ENCODE data around the gene ZCCHC24.

- TF ChIP-seq CTCF (IDR thresholded peaks at IDR 0.05) (no peak), POLR2A (IDR thresholded peaks at IDR 0.05) (no peak)
These were observed 14.5 kb downstream of the ZCCHC24 start for GRCh38 chr10:79430936-79431335.

All from Peyer's patch (tissue), 4 donors.